Osteoblast (primary cell): Measurements from ENCODE around the gene ARHGAP45. TPM values are rescaled to one million over a fixed set of nuclear protein-coding genes. Genes with fewer than 3 reads are reported as not detected.

ENCODE experiments used
- DNase-seq: peaks from one replicate; pipeline ENCODE4 v3.0.0; 2011; ENCODE audit warnings: low spot score, mixed read lengths; ENCODE audit not compliant: insufficient read length; ENCODE audit errors: missing footprints
- H2AFZ ChIP-seq: 2 replicates; pipeline ENCODE4 v1.6.0; 2011; ENCODE audit warnings: mild to moderate bottlenecking, low read length
- H3K27ac ChIP-seq: 2 replicates; pipeline ENCODE4 v1.5.1; 2011; ENCODE audit warnings: mild to moderate bottlenecking, low read depth, low read length, moderate library complexity
- H3K27me3 ChIP-seq: 2 replicates; pipeline ENCODE4 v1.6.0; 2012; ENCODE audit warnings: mild to moderate bottlenecking, control low read depth, inconsistent platforms, low read length, moderate library complexity; ENCODE audit not compliant: insufficient read depth
- H3K36me3 ChIP-seq: 2 replicates; pipeline ENCODE4 v1.5.1; 2011; ENCODE audit warnings: mild to moderate bottlenecking, low read length, control low read depth, moderate library complexity; ENCODE audit not compliant: insufficient read depth
- H3K4me1 ChIP-seq: 2 replicates; pipeline ENCODE4 v1.5.1; 2011; ENCODE audit warnings: mild to moderate bottlenecking, low read length, control low read depth, moderate library complexity; ENCODE audit not compliant: insufficient read depth
- H3K4me2 ChIP-seq: 2 replicates; pipeline ENCODE4 v1.6.0; 2011; ENCODE audit warnings: mild to moderate bottlenecking, low read length; ENCODE audit not compliant: insufficient read depth
- H3K4me3 ChIP-seq: fragments of 200-600 bp; sonication (generic); 3 replicates; pipeline ENCODE4 v1.5.1; 2012; ENCODE audit warnings: mild to moderate bottlenecking, low read length, inconsistent platforms; ENCODE audit not compliant: insufficient read depth
- H3K79me2 ChIP-seq: 2 replicates; pipeline ENCODE4 v1.6.0; 2012; ENCODE audit warnings: mild to moderate bottlenecking, low read length, control low read depth, inconsistent platforms; ENCODE audit not compliant: insufficient read depth
- H3K9me3 ChIP-seq: 2 replicates; pipeline ENCODE4 v1.5.1; 2011; ENCODE audit warnings: low read depth, low read length, control low read depth
- H4K20me1 ChIP-seq: 2 replicates; pipeline ENCODE4 v1.6.0; 2012; ENCODE audit warnings: mild to moderate bottlenecking, low read length, control low read depth; ENCODE audit not compliant: insufficient read depth
- small RNA-seq: library from RNA; depleted of rRNA; stranded (forward); fragments of <200 nt; gene quantifications from one replicate; pipeline ENCODE3, GENCODE V24; 2012
- total RNA-seq: library from RNA; depleted of rRNA; stranded (reverse); fragments of >200 nt; gene quantifications from 2 replicates; pipeline ENCODE4 v1.2.3, GENCODE V29; 2012
- TF ChIP-seq, protein P1 (sequence below): IDR thresholded peaks from 2 replicates; pipeline ENCODE4 v1.5.1; 2011; ENCODE audit warnings: mild to moderate bottlenecking, low read depth, low read length, moderate library complexity; ENCODE audit errors: extremely low read depth

The ARHGAP45 gene
- total RNA-seq, 1 donor = 0.72 TPM

DNA sequence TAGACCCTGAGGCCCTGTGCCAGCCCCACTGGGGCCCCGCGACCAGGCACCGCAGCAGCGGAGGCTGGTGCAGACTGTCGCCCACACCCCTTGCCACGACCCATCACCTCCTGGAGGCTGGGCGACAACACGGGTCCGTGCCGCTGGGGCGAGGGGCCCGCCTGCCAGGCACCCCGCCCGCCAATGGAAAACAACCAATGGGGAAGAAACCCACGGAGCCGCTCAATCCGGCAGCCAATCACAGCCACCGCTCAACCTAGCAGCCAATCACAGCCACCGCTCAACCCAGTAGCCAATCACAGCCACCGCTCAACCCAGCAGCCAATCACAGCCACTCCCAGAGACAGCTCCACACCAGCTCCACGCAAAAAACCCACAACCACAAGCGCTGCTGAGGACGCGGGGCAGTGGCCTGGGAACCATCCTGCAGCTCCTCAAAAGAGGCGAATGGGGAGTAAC, 66.5 kb downstream of the ARHGAP45 start:
- DNase-seq = peak; percentile 95
- peaks cover 72% of the 10 kb centered on the region for H3K79me2 ChIP-seq
- no peak overlapping the region for H2AFZ ChIP-seq
- no peaks in the 10 kb centered on the region for H3K9me3 ChIP-seq
- H3K27ac ChIP-seq = peak overlapping the region; percentile 95
- H3K36me3 ChIP-seq = peaks cover 17% of the 10 kb centered on the region
- no peak overlapping the region for H3K4me2 ChIP-seq
- peaks cover 22% of the 10 kb centered on the region for H3K4me1 ChIP-seq
- H3K27me3 ChIP-seq = no peaks in the 10 kb centered on the region
- TF ChIP-seq, protein P1, sequence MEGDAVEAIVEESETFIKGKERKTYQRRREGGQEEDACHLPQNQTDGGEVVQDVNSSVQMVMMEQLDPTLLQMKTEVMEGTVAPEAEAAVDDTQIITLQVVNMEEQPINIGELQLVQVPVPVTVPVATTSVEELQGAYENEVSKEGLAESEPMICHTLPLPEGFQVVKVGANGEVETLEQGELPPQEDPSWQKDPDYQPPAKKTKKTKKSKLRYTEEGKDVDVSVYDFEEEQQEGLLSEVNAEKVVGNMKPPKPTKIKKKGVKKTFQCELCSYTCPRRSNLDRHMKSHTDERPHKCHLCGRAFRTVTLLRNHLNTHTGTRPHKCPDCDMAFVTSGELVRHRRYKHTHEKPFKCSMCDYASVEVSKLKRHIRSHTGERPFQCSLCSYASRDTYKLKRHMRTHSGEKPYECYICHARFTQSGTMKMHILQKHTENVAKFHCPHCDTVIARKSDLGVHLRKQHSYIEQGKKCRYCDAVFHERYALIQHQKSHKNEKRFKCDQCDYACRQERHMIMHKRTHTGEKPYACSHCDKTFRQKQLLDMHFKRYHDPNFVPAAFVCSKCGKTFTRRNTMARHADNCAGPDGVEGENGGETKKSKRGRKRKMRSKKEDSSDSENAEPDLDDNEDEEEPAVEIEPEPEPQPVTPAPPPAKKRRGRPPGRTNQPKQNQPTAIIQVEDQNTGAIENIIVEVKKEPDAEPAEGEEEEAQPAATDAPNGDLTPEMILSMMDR = no peak
- peaks cover 26% of the 10 kb centered on the region for H4K20me1 ChIP-seq
- H3K4me3 ChIP-seq = no peak overlapping the region

DNA sequence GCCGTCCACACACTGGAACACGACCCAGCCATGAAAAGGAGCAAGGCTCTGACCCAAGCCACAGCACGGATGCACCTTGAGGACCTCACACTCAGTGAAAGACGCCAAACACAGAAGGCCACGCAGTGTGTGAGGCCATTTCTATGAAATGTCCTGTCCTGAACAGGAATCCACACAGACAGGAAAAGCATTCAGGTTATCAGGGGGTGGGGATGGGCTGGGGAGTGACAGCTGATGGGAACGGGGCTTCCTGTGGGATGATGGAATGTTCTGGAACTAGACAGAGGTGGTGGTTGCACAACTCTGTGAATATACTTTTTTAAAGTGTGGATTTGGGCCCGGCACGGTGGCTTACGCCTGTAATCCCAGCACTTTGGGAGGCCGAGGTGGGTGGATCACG, 67.5 kb downstream of the ARHGAP45 start:
- no peaks in the 10 kb centered on the region for H3K9me3 ChIP-seq
- peaks cover 30% of the 10 kb centered on the region for H4K20me1 ChIP-seq
- H3K4me1 ChIP-seq = peaks cover 20% of the 10 kb centered on the region
- H2AFZ ChIP-seq = no peak overlapping the region
- no peak overlapping the region for H3K4me2 ChIP-seq
- H3K4me3 ChIP-seq = no peak overlapping the region
- H3K79me2 ChIP-seq = peaks cover 63% of the 10 kb centered on the region
- H3K36me3 ChIP-seq = peaks cover 17% of the 10 kb centered on the region
- no peaks in the 10 kb centered on the region for H3K27me3 ChIP-seq
- DNase-seq = no peak
- TF ChIP-seq, protein P1 = no peak
- H3K27ac ChIP-seq = peak overlapping the region; percentile 95

DNA sequence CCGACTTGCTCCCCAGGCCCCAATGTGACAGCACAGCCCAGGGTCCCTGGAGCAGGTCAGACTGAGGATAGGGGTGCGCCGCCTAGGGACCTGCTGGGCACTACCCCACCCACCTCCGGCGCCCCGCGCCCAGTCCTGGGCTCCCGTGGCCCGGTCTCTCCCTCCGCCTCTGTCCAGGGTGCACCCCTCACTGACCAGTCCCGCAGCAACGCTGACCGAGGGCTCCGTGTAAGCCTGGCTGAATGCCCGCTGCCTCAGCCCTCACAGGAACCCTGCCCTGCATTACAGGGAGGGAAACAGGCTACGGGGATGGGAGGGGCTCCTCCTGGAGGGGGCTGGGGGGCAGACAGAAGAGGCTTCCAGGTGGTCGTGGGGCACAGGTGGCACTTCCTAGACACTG, 68.5 kb downstream of the ARHGAP45 start:
- peaks cover 52% of the 10 kb centered on the region for H3K79me2 ChIP-seq

DNA sequence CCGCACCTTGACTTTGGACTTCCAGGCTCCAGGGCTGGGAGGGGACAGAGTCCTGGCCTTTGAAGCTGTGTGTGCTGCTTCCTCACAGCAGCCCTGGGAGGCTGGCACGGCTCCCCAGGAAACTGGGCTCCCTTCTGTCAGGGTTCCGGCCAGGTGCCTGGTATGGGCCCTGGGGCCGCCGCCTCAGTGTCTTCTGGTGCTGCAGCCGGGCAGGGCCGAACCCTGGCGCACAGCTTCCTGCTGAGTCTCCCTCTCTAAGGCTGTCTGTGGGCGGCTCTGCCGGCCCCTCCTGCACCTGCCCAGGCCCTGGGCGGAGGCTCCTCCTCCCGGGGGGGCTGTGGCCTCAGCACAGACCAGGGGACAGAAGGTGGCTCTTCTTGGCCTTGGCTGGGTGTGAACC, 69.2 kb downstream of the ARHGAP45 start:
- no peak overlapping the region for H3K4me3 ChIP-seq
- H3K27ac ChIP-seq = no peak overlapping the region
- no peak overlapping the region for H2AFZ ChIP-seq
- peaks cover 8% of the 10 kb centered on the region for H3K36me3 ChIP-seq
- H3K27me3 ChIP-seq = no peaks in the 10 kb centered on the region
- TF ChIP-seq, protein P1 = no peak
- peaks cover 13% of the 10 kb centered on the region for H4K20me1 ChIP-seq
- peaks cover 7% of the 10 kb centered on the region for H3K4me1 ChIP-seq
- DNase-seq = no peak
- H3K79me2 ChIP-seq = peaks cover 45% of the 10 kb centered on the region
- no peaks in the 10 kb centered on the region for H3K9me3 ChIP-seq
- no peak overlapping the region for H3K4me2 ChIP-seq

More for the DNA sequence above, 68.5 kb downstream of the ARHGAP45 start:
- no peak for DNase-seq
- peaks cover 8% of the 10 kb centered on the region for H3K36me3 ChIP-seq
- H3K27me3 ChIP-seq = no peaks in the 10 kb centered on the region
- no peak overlapping the region for H3K4me3 ChIP-seq
- no peaks in the 10 kb centered on the region for H3K9me3 ChIP-seq
- peaks cover 20% of the 10 kb centered on the region for H4K20me1 ChIP-seq
- peaks cover 11% of the 10 kb centered on the region for H3K4me1 ChIP-seq
- H3K27ac ChIP-seq = no peak overlapping the region
- H3K4me2 ChIP-seq = no peak overlapping the region
- TF ChIP-seq, protein P1 = no peak
- no peak overlapping the region for H2AFZ ChIP-seq

Small RNA genes within 50 kb of the gene (small RNA-seq; reads per million reads assigned to genes)
- gene RNU6-2 = 1.9 reads per million, percentile 62 among the genes with 10 or more reads in this experiment

Other genes starting within 250 kb of the ARHGAP45 start
- gene PLPPR3, start 245.2 kb upstream of the ARHGAP45 start, total RNA-seq = 0.36 TPM in 1 of 2 replicates, not detected in the other
- gene AZU1, start 239.3 kb upstream of the ARHGAP45 start, total RNA-seq = not detected in 2 replicates
- not detected in 2 replicates for gene PRTN3, start 226.2 kb upstream of the ARHGAP45 start, total RNA-seq
- gene ELANE, start 214.9 kb upstream of the ARHGAP45 start, total RNA-seq = 0.36 and 0.59 TPM in 2 replicates
- 8.3 and 19.9 TPM in 2 replicates for gene CFD, start 207.5 kb upstream of the ARHGAP45 start, total RNA-seq
- gene MED16, start 174.0 kb upstream of the ARHGAP45 start, total RNA-seq = 20.6 and 25.0 TPM in 2 replicates
- gene RNU6-9, start 173.7 kb upstream of the ARHGAP45 start, total RNA-seq = not detected in 2 replicates
- 31.1 and 32.7 TPM in 2 replicates for gene R3HDM4, start 153.9 kb upstream of the ARHGAP45 start, total RNA-seq
- not detected in 2 replicates for gene KISS1R, start 149.8 kb upstream of the ARHGAP45 start, total RNA-seq
- 19.4 and 21.7 TPM in 2 replicates for gene ARID3A, start 141.1 kb upstream of the ARHGAP45 start, total RNA-seq
- gene WDR18, start 82.8 kb upstream of the ARHGAP45 start, total RNA-seq = 45.6 and 46.6 TPM in 2 replicates
- not detected in 2 replicates for gene GRIN3B, start 66.7 kb upstream of the ARHGAP45 start, total RNA-seq
- gene TMEM259, start 46.0 kb upstream of the ARHGAP45 start, total RNA-seq = 74.0 and 84.0 TPM in 2 replicates
- not detected in 2 replicates for gene RNU6-2, start 45.6 kb upstream of the ARHGAP45 start, total RNA-seq
- gene CNN2, start 40.6 kb upstream of the ARHGAP45 start, total RNA-seq = 537 and 594 TPM in 2 replicates
- 33.3 and 43.0 TPM in 2 replicates for gene ABCA7, start 27.1 kb upstream of the ARHGAP45 start, total RNA-seq
- 70.2 and 74.0 TPM in 2 replicates for gene POLR2E, start 28.2 kb downstream of the ARHGAP45 start, total RNA-seq
- 515 TPM in 2 replicates for gene GPX4, start 36.8 kb downstream of the ARHGAP45 start, total RNA-seq
- gene SBNO2, start 107.1 kb downstream of the ARHGAP45 start, total RNA-seq = 58.0 and 69.1 TPM in 2 replicates
- gene STK11, start 138.6 kb downstream of the ARHGAP45 start, total RNA-seq = 75.7 and 100 TPM in 2 replicates
- gene CBARP, start 170.8 kb downstream of the ARHGAP45 start, total RNA-seq = 1.8 and 2.9 TPM in 2 replicates
- gene ATP5F1D, start 174.6 kb downstream of the ARHGAP45 start, total RNA-seq = 12.4 and 13.8 TPM in 2 replicates
- 14.4 and 19.9 TPM in 2 replicates for gene MIDN, start 181.4 kb downstream of the ARHGAP45 start, total RNA-seq
- 300 and 380 TPM in 2 replicates for gene CIRBP, start 202.2 kb downstream of the ARHGAP45 start, total RNA-seq
- 21.8 and 25.0 TPM in 2 replicates for gene FAM174C, start 208.4 kb downstream of the ARHGAP45 start, total RNA-seq
- gene EFNA2, start 218.7 kb downstream of the ARHGAP45 start, total RNA-seq = not detected in 2 replicates